Mucosa of rectum (tissue), 2 donors: ENCODE data around the gene GNB1.

Experiments used
- H3K27ac ChIP-seq, 2 donors: one replicate each; pipeline ENCODE4 v1.7.0; 2013; ENCODE audit warnings: inconsistent platforms in 2 of 2, low read depth in 2 of 2, low read length in 2 of 2
- H3K27me3 ChIP-seq, 2 donors: one replicate each; pipeline ENCODE4 v1.7.0; 2013; ENCODE audit warnings: low read length in 2 of 2; ENCODE audit not compliant: control insufficient read depth in 2 of 2, insufficient read depth in 2 of 2
- H3K36me3 ChIP-seq, 2 donors: one replicate each; pipeline ENCODE4 v1.7.0; 2013; ENCODE audit warnings: low read length in 2 of 2; ENCODE audit not compliant: control insufficient read depth in 2 of 2, insufficient read depth in 2 of 2
- H3K4me1 ChIP-seq, 2 donors: one replicate each; pipeline ENCODE4 v1.7.0; 2013; ENCODE audit warnings: low read length in 2 of 2, mild to moderate bottlenecking in 1 of 2; ENCODE audit not compliant: control insufficient read depth in 2 of 2, insufficient read depth in 2 of 2
- H3K4me3 ChIP-seq, 2 donors: one replicate each; pipeline ENCODE4 v1.7.0; 2013; ENCODE audit warnings: low read length in 2 of 2
- H3K9ac ChIP-seq, 2 donors: one replicate each; pipeline ENCODE4 v1.7.0; 2013; ENCODE audit warnings: low read length in 2 of 2, low read depth in 1 of 2, mild to moderate bottlenecking in 1 of 2
- H3K9me3 ChIP-seq, 2 donors: one replicate each; pipeline ENCODE4 v1.7.0; 2013; ENCODE audit warnings: low read length in 2 of 2; ENCODE audit not compliant: control insufficient read depth in 2 of 2
- donor health status: healthy.
- donor health status: Normal muscosa, but diverticular disease.

Gene GNB1

GRCh38 chr1:1825217-1825616 lies 65.7 kb downstream of the GNB1 start:
- no peak overlapping the region for H3K9ac ChIP-seq
- no peaks in the 10 kb centered on the region for H3K9me3 ChIP-seq
- no peak overlapping the region for H3K27ac ChIP-seq
- no peaks in the 10 kb centered on the region for H3K27me3 ChIP-seq
- peaks cover 11 to 36% of the 10 kb centered on the region in 2 donors for H3K36me3 ChIP-seq
- H3K4me1 ChIP-seq, result peaks cover 3 to 7% of the 10 kb centered on the region in 2 donors
- H3K4me3 ChIP-seq, result no peak overlapping the region

- peaks cover 26 to 50% of the 10 kb centered on the region in 2 donors for H3K36me3 ChIP-seq
- H3K9ac ChIP-seq, result no peak overlapping the region
- H3K4me1 ChIP-seq, result no peaks in the 10 kb centered on the region
- H3K27ac ChIP-seq, result no peak overlapping the region
- no peak overlapping the region for H3K4me3 ChIP-seq
- no peaks in the 10 kb centered on the region for H3K27me3 ChIP-seq
- no peaks in the 10 kb centered on the region for H3K9me3 ChIP-seq
These were observed 71.1 kb downstream of the GNB1 start for GRCh38 chr1:1819762-1820161.

GRCh38 chr1:1817221-1817620 lies 73.7 kb downstream of the GNB1 start:
- no peaks in the 10 kb centered on the region for H3K27me3 ChIP-seq
- no peak overlapping the region for H3K27ac ChIP-seq
- H3K9me3 ChIP-seq, result no peaks in the 10 kb centered on the region
- no peaks in the 10 kb centered on the region for H3K4me1 ChIP-seq
- H3K36me3 ChIP-seq, result peaks cover 36 to 58% of the 10 kb centered on the region in 2 donors
- no peak overlapping the region for H3K4me3 ChIP-seq
- H3K9ac ChIP-seq, result no peak overlapping the region

- Histone ChIP-seq H3K27ac (no peak overlapping the region), H3K36me3 (peaks cover 37 to 52% of the 10 kb centered on the region in 2 donors), H3K27me3 (no peaks in the 10 kb centered on the region)
These were observed 75.1 kb downstream of the GNB1 start for GRCh38 chr1:1815606-1816281.

GRCh38 chr1:1809489-1809888 lies 81.4 kb downstream of the GNB1 start:
- Histone ChIP-seq H3K36me3 (peaks cover 28 to 48% of the 10 kb centered on the region in 2 donors), H3K27ac (no peak overlapping the region), H3K4me1 (no peaks in the 10 kb centered on the region), H3K9ac (no peak overlapping the region), H3K27me3 (no peaks in the 10 kb centered on the region), H3K4me3 (no peak overlapping the region), H3K9me3 (no peaks in the 10 kb centered on the region)

More at GRCh38 chr1:1815606-1816281, 75.1 kb downstream of the GNB1 start:
- Histone ChIP-seq H3K9ac (no peak overlapping the region), H3K9me3 (no peaks in the 10 kb centered on the region), H3K4me3 (no peak overlapping the region), H3K4me1 (no peaks in the 10 kb centered on the region)

- H3K9ac ChIP-seq, result no peak overlapping the region
- peaks cover 29 to 46% of the 10 kb centered on the region in 2 donors for H3K36me3 ChIP-seq
These were observed 82.7 kb downstream of the GNB1 start for GRCh38 chr1:1808206-1808605.

GRCh38 chr1:1806890-1807289 lies 84.0 kb downstream of the GNB1 start:
- no peak overlapping the region for H3K4me3 ChIP-seq
- H3K27me3 ChIP-seq, result no peaks in the 10 kb centered on the region
- H3K36me3 ChIP-seq, result peaks cover 34 to 43% of the 10 kb centered on the region in 2 donors
- no peaks in the 10 kb centered on the region for H3K9me3 ChIP-seq
- H3K4me1 ChIP-seq, result no peaks in the 10 kb centered on the region
- no peak overlapping the region for H3K27ac ChIP-seq
- no peak overlapping the region for H3K9ac ChIP-seq

More at GRCh38 chr1:1808206-1808605, 82.7 kb downstream of the GNB1 start:
- Histone ChIP-seq H3K4me1 (no peaks in the 10 kb centered on the region), H3K27me3 (no peaks in the 10 kb centered on the region), H3K27ac (no peak overlapping the region), H3K4me3 (no peak overlapping the region), H3K9me3 (no peaks in the 10 kb centered on the region)

GRCh38 chr1:1804301-1804700 lies 86.6 kb downstream of the GNB1 start:
- Histone ChIP-seq H3K27me3 (no peaks in the 10 kb centered on the region), H3K36me3 (peaks cover 38 to 51% of the 10 kb centered on the region in 2 donors), H3K9me3 (no peaks in the 10 kb centered on the region), H3K27ac (no peak overlapping the region), H3K9ac (no peak overlapping the region), H3K4me3 (no peak overlapping the region), H3K4me1 (no peaks in the 10 kb centered on the region)

GRCh38 chr1:1802871-1803270 lies 88.0 kb downstream of the GNB1 start:
- Histone ChIP-seq H3K9me3 (no peaks in the 10 kb centered on the region), H3K36me3 (peaks cover 45 to 53% of the 10 kb centered on the region in 2 donors), H3K9ac (no peak overlapping the region), H3K4me1 (no peaks in the 10 kb centered on the region), H3K27ac (no peak overlapping the region), H3K4me3 (no peak overlapping the region), H3K27me3 (no peaks in the 10 kb centered on the region)

- H3K9ac ChIP-seq, result no peak overlapping the region
- no peak overlapping the region for H3K27ac ChIP-seq
- H3K27me3 ChIP-seq, result no peaks in the 10 kb centered on the region
- no peaks in the 10 kb centered on the region for H3K4me1 ChIP-seq
- no peak overlapping the region for H3K4me3 ChIP-seq
- H3K9me3 ChIP-seq, result no peaks in the 10 kb centered on the region
- peaks cover 58 to 64% of the 10 kb centered on the region in 2 donors for H3K36me3 ChIP-seq
These were observed 91.2 kb downstream of the GNB1 start for GRCh38 chr1:1799716-1800115.
